GM12873 (cell line): ENCODE results near the gene CHSY1.

Source experiments
- CTCF ChIP-seq: IDR thresholded peaks from 2 replicates; pipeline ENCODE4 v1.5.1; 2012; ENCODE audit warnings: low read depth, mild to moderate bottlenecking, moderate library complexity, low read length, control low read depth; ENCODE audit not compliant: insufficient read depth; ENCODE audit errors: missing control alignments

CHSY1 gene

GRCh38 chr15:101225658-101226057 lies 26.2 kb downstream of the CHSY1 start:
- no peak for TF ChIP-seq CTCF

GRCh38 chr15:101221902-101222301 lies 29.9 kb downstream of the CHSY1 start:
- TF ChIP-seq CTCF, result no peak

GRCh38 chr15:101220060-101220459 lies 31.8 kb downstream of the CHSY1 start:
- TF ChIP-seq CTCF, result no peak

- no peak for TF ChIP-seq CTCF
Measured at GRCh38 chr15:101219441-101219840, 32.4 kb downstream of the CHSY1 start.

- no peak for TF ChIP-seq CTCF
Measured at GRCh38 chr15:101217446-101217845, 34.4 kb downstream of the CHSY1 start.

- TF ChIP-seq CTCF, result no peak
Measured at GRCh38 chr15:101216100-101216499, 35.7 kb downstream of the CHSY1 start.

- no peak for TF ChIP-seq CTCF
Measured at GRCh38 chr15:101215681-101216080, 36.2 kb downstream of the CHSY1 start.
